NT2/D1 (cell line): ENCODE data around the gene HBQ1.
"Not testable (repeated sequence)": the region's sequence is repeated elsewhere in the genome, so short reads cannot be mapped to it uniquely, and the experiment has no call there.

ENCODE experiments used
- SUZ12 ChIP-seq: IDR thresholded peaks from 2 replicates; pipeline ENCODE4 v1.6.1; 2011; ENCODE audit not compliant: insufficient read length, insufficient read depth; ENCODE audit errors: extremely low read depth
- YY1 ChIP-seq: IDR thresholded peaks from 2 replicates; pipeline ENCODE4 v1.6.1; 2011; ENCODE audit not compliant: insufficient read length, insufficient read depth
- ZNF274 ChIP-seq: IDR thresholded peaks from 2 replicates; pipeline ENCODE4 v1.6.1; 2011; ENCODE audit warnings: mild to moderate bottlenecking, low read depth, low read length

DNA sequence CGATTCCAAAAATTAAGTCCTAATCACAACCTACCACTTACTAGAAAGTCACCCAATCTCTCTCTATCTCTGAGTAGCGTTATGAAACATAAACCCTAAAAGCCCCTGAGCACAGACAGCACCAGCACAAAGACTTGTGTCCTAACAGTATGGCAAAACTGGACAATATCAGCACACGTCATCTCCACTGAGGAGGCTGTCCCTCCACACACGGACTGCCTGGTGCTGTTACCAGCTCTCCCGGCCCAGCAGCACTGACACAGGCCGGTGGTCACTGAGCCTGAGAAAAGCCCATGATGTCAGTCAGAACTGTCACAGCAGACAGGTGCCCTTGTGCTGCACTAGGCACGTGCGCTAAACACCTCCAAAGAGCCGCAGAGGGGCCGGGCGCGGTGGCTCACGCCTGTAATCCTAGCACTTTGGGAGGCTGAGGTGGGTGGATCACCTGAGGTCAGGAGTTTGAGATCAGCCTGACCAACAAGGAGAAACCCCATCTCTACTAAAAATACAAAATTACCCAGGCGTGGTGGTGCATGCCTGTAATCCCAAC is 31.4 kb downstream of the HBQ1 start:
- not testable (repeated sequence) for TF ChIP-seq SUZ12, ZNF274, YY1
